ENCODE measurements around the gene BRPF3.
"Not testable (repeated sequence)": the region's sequence is repeated elsewhere in the genome, so short reads cannot be mapped to it uniquely, and the experiment has no call there.

Gene BRPF3

GRCh38 chr6:36200998-36201596 is 4.6 kb downstream of the BRPF3 start:
- no peak for DNase-seq (ENCODE audit: low read depth)

GRCh38 chr6:36201612-36202011 is 5.1 kb downstream of the BRPF3 start:
- no peak for DNase-seq (ENCODE audit: low read depth)

- DNase-seq (ENCODE audit: low read depth), result no peak
Observed at GRCh38 chr6:36202101-36202500, 5.6 kb downstream of the BRPF3 start.

DNA sequence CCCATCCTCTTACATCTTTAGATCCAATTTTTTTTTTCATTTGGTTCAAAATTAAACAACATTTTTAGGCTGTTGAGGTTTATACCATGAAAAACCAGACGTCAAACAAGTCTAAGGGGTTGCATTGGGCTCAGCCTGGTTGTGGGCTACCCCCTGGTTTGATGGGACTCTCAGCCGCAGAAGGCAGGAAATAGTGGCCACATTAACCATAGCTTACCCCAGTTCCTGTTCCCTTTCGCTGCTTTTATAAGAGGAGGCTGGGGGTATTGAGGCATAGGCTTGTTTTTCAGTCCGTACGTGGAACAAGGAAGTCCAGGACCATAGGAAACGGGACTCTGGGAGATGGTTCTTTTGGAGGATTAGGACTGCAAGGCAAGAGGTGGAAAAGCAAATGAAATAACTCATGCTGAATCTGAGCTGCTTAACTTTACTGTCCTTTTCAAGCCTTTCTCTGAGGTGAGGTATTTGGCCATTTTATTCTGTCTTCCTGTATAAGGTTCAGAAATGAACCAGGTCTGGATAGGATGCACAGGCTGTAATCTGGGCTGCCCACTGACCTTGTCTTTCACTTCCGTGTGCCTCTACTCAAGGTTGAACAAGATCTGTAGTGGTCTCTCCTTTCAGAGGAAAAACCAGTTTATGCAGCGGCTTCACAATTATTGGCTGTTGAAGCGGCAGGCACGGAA is 7.7 kb downstream of the BRPF3 start:
- no peak for DNase-seq (ENCODE audit: low read depth)

- DNase-seq (ENCODE audit: low read depth), result no peak
Observed at GRCh38 chr6:36207155-36207554, 10.6 kb downstream of the BRPF3 start.

GRCh38 chr6:36209606-36210005 is 13.1 kb downstream of the BRPF3 start:
- no peak for DNase-seq (ENCODE audit: low read depth)

- DNase-seq (ENCODE audit: low read depth), result no peak
Observed at GRCh38 chr6:36210182-36210581, 13.6 kb downstream of the BRPF3 start.

DNA sequence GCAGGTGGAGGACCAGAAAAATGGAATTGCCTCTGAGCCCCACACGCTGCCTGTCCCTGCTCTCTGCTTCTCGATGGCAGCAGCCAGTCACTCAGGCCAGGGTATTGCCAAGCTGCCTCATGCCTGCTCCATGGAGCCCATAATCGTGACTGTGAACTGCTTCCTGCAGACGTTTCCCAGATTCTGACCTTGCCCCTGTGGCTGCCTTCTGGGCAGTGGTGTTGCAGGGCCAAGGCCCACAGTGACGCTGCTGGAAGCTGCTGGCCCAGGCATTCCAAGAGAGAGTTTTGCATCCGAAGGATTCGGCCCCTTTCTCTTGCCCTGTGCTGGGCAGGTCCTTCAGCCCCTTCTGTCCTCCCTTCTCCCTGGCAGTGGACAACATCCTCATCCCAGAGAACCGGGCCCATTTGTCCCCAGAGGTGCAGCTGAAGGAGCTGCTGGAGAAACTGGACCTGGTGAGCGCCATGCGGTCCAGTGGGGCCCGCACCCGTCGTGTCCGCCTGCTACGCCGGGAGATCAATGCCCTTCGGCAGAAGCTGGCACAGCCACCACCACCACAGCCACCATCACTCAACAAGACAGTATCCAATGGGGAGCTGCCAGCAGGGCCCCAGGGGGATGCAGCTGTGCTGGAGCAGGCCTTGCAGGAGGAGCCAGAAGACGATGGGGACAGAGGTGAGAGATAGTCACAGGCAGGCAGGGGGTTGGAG is 14.5 kb downstream of the BRPF3 start:
- no peak for DNase-seq (ENCODE audit: low read depth)

DNA sequence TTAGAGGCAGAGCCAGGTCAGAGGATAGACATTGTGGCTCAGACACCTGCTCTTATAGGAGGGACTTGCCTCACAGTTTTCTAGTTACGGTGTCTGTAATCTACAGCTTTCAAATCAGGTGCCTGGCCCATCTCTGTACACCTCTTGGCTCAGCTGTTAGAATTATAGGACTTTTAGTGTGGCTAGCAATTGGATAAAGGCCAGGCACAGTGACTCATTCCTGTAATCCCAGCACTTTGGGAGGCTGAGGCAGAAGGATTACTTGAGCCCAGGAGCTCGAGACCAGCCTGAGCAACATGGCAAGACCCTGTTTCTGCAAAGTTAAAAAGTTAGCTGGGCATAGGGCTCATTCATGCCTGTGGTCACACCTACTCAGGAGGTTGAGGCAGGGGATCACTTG is 20.0 kb downstream of the BRPF3 start:
- DNase-seq (ENCODE audit: low read depth), result no peak

GRCh38 chr6:36217188-36217587 is 20.6 kb downstream of the BRPF3 start:
- no peak for DNase-seq (ENCODE audit: low read depth)

DNA sequence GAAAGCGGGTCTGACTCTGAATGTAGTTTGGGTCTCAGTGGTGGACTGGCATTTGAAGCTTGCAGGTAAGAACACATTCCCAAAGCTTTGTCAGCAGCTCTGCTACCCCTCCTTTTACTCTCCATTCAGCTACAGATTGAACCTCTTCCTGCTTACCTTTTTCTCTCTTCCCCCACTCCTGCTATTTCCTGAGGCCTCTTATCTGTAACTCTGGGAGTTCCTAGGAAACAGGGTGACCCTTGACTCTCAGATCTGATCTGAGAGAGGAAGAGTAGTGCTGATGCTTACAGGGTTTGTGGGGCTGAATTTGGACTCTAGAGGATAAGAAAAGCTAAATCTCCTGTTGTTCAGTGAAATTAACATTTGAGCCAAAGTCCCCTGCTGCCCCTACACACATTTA is 21.4 kb downstream of the BRPF3 start:
- no peak for DNase-seq (ENCODE audit: low read depth)

GRCh38 chr6:36218516-36218915 is 22.0 kb downstream of the BRPF3 start:
- not testable (repeated sequence) for DNase-seq (ENCODE audit: low read depth)

GRCh38 chr6:36219081-36219480 is 22.5 kb downstream of the BRPF3 start:
- DNase-seq (ENCODE audit: low read depth), result no peak

DNA sequence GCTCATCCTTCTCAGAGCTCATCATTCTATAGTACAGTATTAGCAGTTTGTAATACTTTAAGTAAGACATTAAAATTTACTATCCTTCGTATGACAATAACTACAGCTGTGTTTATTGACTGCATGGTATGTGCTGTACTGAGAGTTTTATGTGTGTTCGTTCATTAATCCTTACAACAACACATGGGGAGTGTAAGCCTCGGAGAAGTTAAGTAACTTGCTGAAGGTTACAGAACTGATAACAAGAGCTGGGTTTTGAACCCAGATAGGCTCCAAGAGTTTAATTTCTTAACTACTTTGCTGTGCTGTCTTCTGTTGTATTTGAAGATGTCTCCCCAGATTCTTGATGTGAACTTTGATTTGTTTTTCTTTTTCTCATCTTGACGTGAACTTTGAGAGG is 23.7 kb downstream of the BRPF3 start:
- no peak for DNase-seq (ENCODE audit: low read depth)

- no peak for DNase-seq (ENCODE audit: low read depth)
Observed at GRCh38 chr6:36221674-36222073, 25.1 kb downstream of the BRPF3 start.

DNA sequence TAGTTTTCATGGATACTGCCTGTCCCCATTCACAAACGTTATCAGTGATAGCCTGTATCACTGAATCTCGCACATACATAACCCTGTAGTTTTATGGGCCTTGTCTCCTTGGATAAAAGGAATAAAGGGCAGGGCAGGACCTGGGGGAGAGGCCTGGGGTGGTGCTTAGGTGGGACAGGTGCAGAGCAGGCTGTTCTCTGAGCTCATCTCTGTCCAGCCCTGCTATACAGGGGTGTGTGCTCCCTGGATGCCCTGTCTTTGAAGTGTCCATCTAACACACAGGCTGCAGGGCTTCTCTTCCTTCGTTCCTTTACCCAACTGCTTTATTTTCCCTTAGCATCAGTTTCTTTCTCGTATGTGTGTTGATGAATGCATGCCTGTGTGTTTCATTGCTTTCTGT is 26.4 kb downstream of the BRPF3 start:
- no peak for DNase-seq (ENCODE audit: low read depth)

DNA sequence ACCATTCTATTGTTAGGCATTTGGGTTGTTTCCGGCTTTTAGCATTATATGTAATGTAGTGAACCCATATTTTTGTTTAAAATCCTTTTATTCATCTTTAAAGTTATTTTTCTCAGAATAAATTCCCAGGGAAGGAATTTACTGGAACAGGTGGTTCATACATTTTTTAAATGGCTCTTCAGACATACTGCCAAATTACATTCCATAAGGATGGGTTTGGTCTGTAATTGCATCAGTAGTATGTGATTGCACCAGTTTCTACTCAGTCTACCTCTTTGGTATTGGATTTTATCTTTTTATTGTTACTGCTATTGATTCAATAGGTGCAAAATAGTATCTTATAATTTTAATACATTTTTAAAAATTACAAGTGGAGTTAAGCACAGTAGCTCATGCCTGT is 27.2 kb downstream of the BRPF3 start:
- no peak for DNase-seq (ENCODE audit: low read depth)

DNA sequence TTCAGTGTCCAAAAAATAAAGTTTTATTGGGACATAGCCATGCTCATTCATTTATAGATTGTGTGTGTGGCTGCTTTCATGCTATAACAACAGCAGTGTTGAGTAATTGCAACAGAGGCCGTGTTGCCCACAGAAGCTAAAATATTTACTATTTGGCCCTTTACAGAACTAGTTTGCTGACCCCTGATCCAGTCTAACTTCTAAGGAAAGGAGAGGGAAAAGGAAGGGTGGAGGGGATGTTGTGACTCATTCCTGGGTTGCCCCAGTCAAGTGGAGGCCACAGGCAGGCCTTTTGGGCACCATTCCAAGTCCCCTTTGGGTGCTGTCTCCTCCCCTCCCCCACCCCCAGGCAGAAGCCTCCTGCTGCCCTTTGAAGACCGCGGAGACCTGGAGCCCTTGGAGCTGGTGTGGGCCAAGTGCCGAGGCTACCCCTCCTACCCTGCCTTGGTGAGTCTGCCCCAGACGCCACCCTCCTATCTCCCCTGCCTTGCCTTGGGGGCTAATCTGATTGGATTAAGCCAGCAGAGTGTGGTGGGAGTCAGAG is 28.4 kb downstream of the BRPF3 start:
- no peak for DNase-seq (ENCODE audit: low read depth)

DNA sequence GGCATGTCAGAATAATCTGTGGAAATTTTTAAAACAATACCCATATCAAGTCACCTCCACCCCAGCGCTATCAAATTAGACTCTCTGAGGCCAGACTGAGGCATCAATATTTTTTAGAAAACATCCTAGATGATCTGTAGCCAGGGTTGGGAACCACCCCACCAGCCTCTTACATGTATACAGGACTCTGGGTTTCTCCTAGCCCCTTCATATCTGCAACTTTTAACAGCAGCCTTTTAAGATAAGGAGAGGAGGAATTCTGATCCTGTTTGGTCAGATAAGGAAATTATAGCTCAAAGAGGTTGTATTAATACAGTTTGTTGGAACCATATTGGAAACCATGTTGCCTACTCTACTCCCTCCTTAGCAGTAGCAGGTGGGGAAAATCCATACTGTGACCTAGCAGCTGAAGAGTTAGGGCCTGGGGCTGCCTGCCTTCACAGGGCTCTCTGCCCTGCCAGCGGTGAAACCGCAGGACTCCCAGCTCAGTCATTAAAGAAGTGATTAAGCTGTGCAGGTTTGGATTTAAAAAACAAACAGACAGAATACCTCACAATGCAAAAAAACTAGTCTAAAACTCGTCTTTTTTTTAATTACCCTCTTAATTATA is 30.0 kb downstream of the BRPF3 start:
- DNase-seq (ENCODE audit: low read depth), result no peak

DNA sequence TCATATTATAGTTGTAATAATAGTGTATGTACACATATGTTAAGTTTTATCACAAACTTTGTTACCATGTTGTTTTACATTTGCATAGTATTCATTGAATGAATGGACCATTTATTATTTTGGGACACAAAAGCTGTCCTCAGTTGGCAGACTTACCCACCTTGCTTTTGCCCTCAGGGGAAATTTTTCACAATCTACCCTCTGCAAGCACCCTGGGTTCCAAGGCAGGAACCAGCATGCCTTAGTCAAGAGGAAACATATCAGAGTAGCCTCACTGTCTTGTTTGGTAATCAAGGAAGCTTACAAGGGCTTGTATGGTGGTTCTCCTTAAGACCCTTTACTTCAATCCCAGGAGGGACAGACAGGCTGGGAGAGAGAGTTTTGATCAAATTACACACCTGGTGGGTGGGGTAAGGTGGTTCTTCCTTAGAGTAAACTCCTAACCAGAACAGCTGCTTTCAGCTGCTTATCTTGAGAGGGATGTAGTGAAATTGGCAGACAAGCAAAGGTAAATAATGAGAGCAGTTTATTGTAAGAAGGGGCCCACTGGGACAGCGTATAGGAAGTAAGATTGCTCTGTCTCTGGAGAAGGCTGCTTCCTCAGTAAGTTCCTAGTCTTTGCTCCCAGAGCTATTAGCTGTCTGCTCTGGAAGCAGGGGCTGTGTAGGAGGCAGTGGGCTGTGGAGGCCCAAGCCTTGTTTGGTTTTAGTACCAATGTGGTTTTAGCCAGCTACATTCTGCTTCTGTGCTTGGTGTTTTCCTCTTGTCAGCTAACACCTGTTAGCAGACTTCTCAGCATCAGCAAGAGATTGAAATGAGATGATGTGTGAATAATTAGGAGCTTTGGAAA is 31.1 kb downstream of the BRPF3 start:
- no peak for DNase-seq (ENCODE audit: low read depth)

DNA sequence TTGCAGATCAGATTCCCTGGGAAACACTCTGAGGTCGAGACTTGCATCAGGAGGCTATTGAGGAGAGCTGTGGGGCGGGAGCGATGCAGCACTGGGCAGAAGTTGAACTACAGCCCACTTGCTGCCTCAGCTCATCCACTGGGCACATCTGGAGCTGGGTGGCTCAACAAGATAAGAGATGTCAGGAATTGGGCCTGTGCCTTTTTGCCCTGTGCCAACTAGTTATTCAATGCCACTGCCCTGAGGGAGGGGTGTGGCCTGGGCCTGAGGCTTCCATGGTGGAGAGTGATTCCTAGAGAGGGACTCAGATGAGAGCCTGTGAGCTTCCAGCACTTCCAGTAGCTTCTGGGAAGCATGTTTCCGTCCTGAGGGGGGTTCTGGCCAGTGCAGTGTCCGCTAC is 32.7 kb downstream of the BRPF3 start:
- no peak for DNase-seq (ENCODE audit: low read depth)

- DNase-seq (ENCODE audit: low read depth), result no peak
Observed at GRCh38 chr6:36230371-36230770, 33.8 kb downstream of the BRPF3 start.
